Mesothelial cell of epicardium (in vitro differentiated cells): ENCODE measurements around the gene BRK1. TPM values are rescaled to one million over a fixed set of nuclear protein-coding genes. Genes with fewer than 3 reads are reported as not detected.
"Not testable (repeated sequence)": the region's sequence is repeated elsewhere in the genome, so short reads cannot be mapped to it uniquely, and the experiment has no call there.

ENCODE experiments used
- DNase-seq, 2 experiments: peaks; one replicate each; pipeline ENCODE4 v3.0.0; 2021; ENCODE audit warnings: low spot score in 2 of 2; ENCODE audit not compliant: unreplicated experiment in 2 of 2
- H3K27ac Mint-ChIP-seq: 2 replicates; pipeline ENCODE4 v1.8.0; 2021; ENCODE audit warnings: mixed read lengths
- H3K27me3 Mint-ChIP-seq: 2 replicates; pipeline ENCODE4 v1.8.0; 2021; ENCODE audit warnings: low read depth, mixed read lengths
- H3K36me3 Mint-ChIP-seq: 2 replicates; pipeline ENCODE4 v1.8.0; 2021; ENCODE audit warnings: mixed read lengths
- H3K4me1 Mint-ChIP-seq: 2 replicates; pipeline ENCODE4 v1.8.0; 2021; ENCODE audit warnings: mixed read lengths
- H3K4me3 Mint-ChIP-seq: 2 replicates; pipeline ENCODE4 v1.8.0; 2021; ENCODE audit warnings: mild to moderate bottlenecking, moderate library complexity, mixed read lengths
- H3K9me3 Mint-ChIP-seq: 2 replicates; pipeline ENCODE4 v1.8.0; 2021; ENCODE audit warnings: mixed read lengths
- CTCF ChIP-seq: fragments of 200-600 bp; sonication (generic); IDR thresholded peaks from one replicate; pipeline ENCODE4 v1.5.0; 2021; ENCODE audit warnings: antibody characterized with exemption; ENCODE audit not compliant: unreplicated experiment
- total RNA-seq: library from RNA; stranded (reverse); gene quantifications from 3 replicates; pipeline ENCODE4 v1.2.1, GENCODE V29; 2021

The BRK1 gene
- total RNA-seq, 1 donor from 2014 or later, result 121 TPM

GRCh38 chr3:10173926-10174435 lies 58.5 kb downstream of the BRK1 start:
- no peak for TF ChIP-seq CTCF

GRCh38 chr3:10175334-10175733 lies 59.9 kb downstream of the BRK1 start:
- H3K9me3 Mint-ChIP-seq, H3K4me3 Mint-ChIP-seq, DNase-seq, H3K4me1 Mint-ChIP-seq, H3K27ac Mint-ChIP-seq, H3K27me3 Mint-ChIP-seq, H3K36me3 Mint-ChIP-seq: not testable (repeated sequence)

More at GRCh38 chr3:10173926-10174435, 58.5 kb downstream of the BRK1 start:
- peaks cover 7% of the 10 kb centered on the region for H3K9me3 Mint-ChIP-seq
- no peak overlapping the region for H3K27ac Mint-ChIP-seq
- peaks cover 2% of the 10 kb centered on the region for H3K27me3 Mint-ChIP-seq
- no peak overlapping the region for H3K4me3 Mint-ChIP-seq
- no peak for DNase-seq
- H3K4me1 Mint-ChIP-seq, result no peaks in the 10 kb centered on the region
- peaks cover under 1% of the 10 kb centered on the region for H3K36me3 Mint-ChIP-seq

- DNase-seq, H3K27me3 Mint-ChIP-seq, H3K4me1 Mint-ChIP-seq, H3K27ac Mint-ChIP-seq, H3K9me3 Mint-ChIP-seq, H3K36me3 Mint-ChIP-seq, H3K4me3 Mint-ChIP-seq: not testable (repeated sequence)
These were observed 60.7 kb downstream of the BRK1 start for GRCh38 chr3:10176150-10176549.

Other genes starting within 250 kb of the BRK1 start
- gene CIDEC, start 235.4 kb upstream of the BRK1 start, total RNA-seq, result not detected in 3 replicates
- 32.1 to 34.8 TPM (median 32.3 TPM) in 3 replicates for gene JAGN1, start 225.1 kb upstream of the BRK1 start, total RNA-seq
- gene IL17RE, start 212.8 kb upstream of the BRK1 start, total RNA-seq, result 22.1 to 24.1 TPM (median 23.6 TPM) in 3 replicates
- 28.8 to 30.2 TPM (median 29.6 TPM) in 3 replicates for gene IL17RC, start 198.6 kb upstream of the BRK1 start, total RNA-seq
- gene CRELD1, start 181.8 kb upstream of the BRK1 start, total RNA-seq, result 39.8 to 42.3 TPM (median 40.5 TPM) in 3 replicates
- gene PRRT3, start 163.3 kb upstream of the BRK1 start, total RNA-seq, result 8.2 to 9.2 TPM (median 8.3 TPM) in 3 replicates
- gene EMC3, start 128.8 kb upstream of the BRK1 start, total RNA-seq, result 30.6 to 35.8 TPM (median 34.7 TPM) in 3 replicates
- gene FANCD2, start 89.2 kb upstream of the BRK1 start, total RNA-seq, result 17.9 to 21.1 TPM (median 20.2 TPM) in 3 replicates
- gene FANCD2OS, start 7.4 kb upstream of the BRK1 start, total RNA-seq, result not detected in 3 replicates
- 71.2 to 73.7 TPM (median 72.9 TPM) in 3 replicates for gene VHL, start 26.1 kb downstream of the BRK1 start, total RNA-seq
- gene IRAK2, start 49.2 kb downstream of the BRK1 start, total RNA-seq, result 0.69 to 0.97 TPM (median 0.77 TPM) in 3 replicates
- 38.7 to 40.6 TPM (median 40.2 TPM) in 3 replicates for gene TATDN2, start 132.8 kb downstream of the BRK1 start, total RNA-seq
- 0.73 to 1.9 TPM (median 0.96 TPM) in 3 replicates for gene GHRL, start 177.3 kb downstream of the BRK1 start, total RNA-seq
- 138 to 146 TPM (median 138 TPM) in 3 replicates for gene SEC13, start 205.4 kb downstream of the BRK1 start, total RNA-seq